ENCODE measurements around the gene ZG16. TPM values are rescaled to one million over a fixed set of nuclear protein-coding genes. Genes with fewer than 3 reads are reported as not detected.

ZG16 gene
- total RNA-seq, 4 donors from 2014 or later = not detected

DNA sequence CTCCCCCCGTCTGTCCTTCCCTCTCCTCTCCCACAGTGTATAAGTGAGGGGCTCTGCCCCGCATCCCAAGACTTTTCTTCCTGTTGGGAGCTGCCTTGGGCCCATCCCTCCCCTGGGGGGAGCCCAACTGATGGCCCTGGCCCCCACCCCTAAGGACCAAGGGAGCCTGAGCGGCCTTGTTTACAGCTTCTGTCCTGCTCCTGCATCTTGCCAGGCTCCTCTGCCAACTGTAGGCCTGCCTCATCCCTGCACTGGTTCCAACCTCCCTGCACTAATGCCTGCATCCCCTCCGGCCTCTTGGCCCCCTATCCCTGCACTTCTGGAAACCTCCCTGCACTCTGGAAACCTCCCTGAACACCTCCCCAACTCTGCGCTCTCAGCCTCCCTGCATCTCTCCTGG lies 36.5 kb downstream of the ZG16 start:
- Histone ChIP-seq H3K27ac (peak overlapping the region in 3 of 4 donors; percentile 98), H3K4me3 (peak overlapping the region in 1 of 2 donors; percentile 84), H3K36me3 (peaks cover 0 to 28% of the 10 kb centered on the region in 2 donors), H3K27me3 (no peaks in the 10 kb centered on the region), H3K9me3 (no peaks in the 10 kb centered on the region), H3K4me1 (peaks cover 6 to 87% (median 53%) of the 10 kb centered on the region in 3 donors)
- ATAC-seq = no peak
- WGBS, 2 donors (ENCODE audit: low coverage in 1 of 2) = 65 to 100% methylated on average over 1 to 3 of the region's 5 CpGs
- TF ChIP-seq, protein P1, sequence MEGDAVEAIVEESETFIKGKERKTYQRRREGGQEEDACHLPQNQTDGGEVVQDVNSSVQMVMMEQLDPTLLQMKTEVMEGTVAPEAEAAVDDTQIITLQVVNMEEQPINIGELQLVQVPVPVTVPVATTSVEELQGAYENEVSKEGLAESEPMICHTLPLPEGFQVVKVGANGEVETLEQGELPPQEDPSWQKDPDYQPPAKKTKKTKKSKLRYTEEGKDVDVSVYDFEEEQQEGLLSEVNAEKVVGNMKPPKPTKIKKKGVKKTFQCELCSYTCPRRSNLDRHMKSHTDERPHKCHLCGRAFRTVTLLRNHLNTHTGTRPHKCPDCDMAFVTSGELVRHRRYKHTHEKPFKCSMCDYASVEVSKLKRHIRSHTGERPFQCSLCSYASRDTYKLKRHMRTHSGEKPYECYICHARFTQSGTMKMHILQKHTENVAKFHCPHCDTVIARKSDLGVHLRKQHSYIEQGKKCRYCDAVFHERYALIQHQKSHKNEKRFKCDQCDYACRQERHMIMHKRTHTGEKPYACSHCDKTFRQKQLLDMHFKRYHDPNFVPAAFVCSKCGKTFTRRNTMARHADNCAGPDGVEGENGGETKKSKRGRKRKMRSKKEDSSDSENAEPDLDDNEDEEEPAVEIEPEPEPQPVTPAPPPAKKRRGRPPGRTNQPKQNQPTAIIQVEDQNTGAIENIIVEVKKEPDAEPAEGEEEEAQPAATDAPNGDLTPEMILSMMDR (IDR thresholded peaks at IDR 0.05) = no peak
- TF ChIP-seq POLR2A (IDR thresholded peaks at IDR 0.05) (no peak), POLR2AphosphoS5 (IDR thresholded peaks at IDR 0.05) (no peak)

DNA sequence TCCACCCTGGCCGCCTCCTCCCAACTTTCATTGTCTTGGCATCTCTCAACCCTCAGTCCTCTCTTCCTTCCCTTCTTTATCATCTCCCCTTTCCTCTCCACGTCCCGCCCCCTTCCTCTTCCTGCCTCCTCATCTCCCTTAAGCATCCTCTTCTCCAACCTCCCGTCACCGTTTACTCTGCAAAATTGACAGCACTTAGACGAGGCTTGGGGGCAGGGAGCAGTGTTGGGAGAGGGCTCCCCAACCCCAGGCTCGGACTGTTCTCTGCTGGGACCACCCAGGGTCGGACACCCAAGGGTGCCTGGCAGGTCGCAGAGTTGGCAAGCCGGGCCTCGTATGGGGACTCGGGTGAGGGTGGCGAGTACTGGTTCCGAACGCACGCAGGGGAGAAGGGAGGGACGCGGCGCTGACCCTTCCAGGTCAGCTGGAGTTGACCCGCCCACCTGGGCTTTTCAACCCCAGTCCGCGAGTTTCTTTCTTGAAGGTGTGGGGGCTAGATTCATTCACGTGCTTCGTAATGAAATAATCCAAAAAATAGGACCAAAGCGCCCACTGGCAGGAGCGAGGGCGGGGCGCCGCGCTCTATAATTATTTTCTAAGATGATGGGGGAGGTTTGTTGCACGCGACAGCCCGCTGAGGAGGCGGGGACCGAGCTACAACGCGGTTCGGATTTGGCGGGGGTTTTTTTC lies 37.1 kb downstream of the ZG16 start:
- Histone ChIP-seq H3K4me3 (peak overlapping the region; percentile 25 to 84), H3K36me3 (peaks cover 0 to 22% of the 10 kb centered on the region in 2 donors), H3K9me3 (no peaks in the 10 kb centered on the region), H3K27me3 (no peaks in the 10 kb centered on the region), H3K27ac (peak overlapping the region; percentile 60 to 98 (median 98)), H3K4me1 (peaks cover 6 to 87% (median 53%) of the 10 kb centered on the region in 3 donors)
- TF ChIP-seq EP300 (IDR thresholded peaks at IDR 0.05) (no peak), POLR2AphosphoS5 (IDR thresholded peaks at IDR 0.05) (no peak), POLR2A (IDR thresholded peaks at IDR 0.05) (no peak)
- TF ChIP-seq, protein P1 (IDR thresholded peaks at IDR 0.05) = no peak
- ATAC-seq = no peak
- 1 to 13% methylated on average over 5 to 16 of the region's 39 CpGs for WGBS, 2 donors (ENCODE audit: low coverage in 1 of 2)

DNA sequence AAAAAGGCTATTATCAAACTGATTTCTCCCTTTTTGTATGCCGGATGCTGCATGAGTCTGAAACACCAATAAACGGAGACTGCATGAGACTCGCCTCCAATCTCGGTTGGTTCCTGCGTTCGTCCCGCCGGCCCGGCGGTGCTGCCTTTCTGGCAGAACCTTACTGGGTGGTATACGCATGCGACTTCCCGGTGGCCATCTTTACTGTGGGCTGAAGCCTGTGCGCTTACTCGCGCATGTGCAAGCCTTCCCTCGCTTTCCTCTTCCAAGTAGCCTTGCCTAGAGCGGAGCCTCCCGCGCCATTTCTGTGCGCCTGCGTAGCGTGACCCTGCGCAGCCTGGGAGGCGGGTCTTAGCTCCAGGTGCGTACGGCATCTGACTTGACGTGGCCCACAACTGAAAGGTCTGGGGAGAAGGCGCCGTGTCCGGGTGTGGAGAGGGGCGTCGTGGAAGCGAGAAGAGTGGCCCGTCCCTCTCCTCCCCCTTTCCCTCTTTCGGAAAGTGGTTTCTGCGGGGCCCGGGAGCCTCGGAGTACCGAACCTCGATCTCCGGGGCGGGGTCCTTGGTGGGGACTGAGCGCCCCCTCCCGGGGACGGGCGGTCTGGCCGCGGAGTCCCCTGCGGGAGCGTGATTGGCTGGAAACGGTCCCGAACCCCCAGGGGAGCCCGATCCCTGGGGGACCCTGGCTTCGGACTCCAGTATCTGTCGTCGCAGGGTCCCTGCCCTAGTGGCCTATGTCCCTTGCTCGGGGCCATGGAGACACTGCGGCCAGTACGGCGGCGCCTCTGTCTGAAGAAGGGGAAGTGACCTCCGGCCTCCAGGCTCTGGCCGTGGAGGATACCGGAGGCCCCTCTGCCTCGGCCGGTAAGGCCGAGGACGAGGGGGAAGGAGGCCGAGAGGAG lies 38.0 kb downstream of the ZG16 start, which contains the start of gene PAGR1:
Gene PAGR1 (plus strand): TSS at position 360 of the 901 bp plus-strand sequence. CDS start 374 bp downstream, at position 734.
- Histone ChIP-seq H3K27ac (peak within 1 kb of the TSS; percentile 84 to 98 (median 98)), H3K36me3 (peaks cover 0 to 20% of the 10 kb centered on the region in 2 donors), H3K9me3 (no peaks in the 10 kb centered on the region), H3K27me3 (no peaks in the 10 kb centered on the region), H3K4me3 (peak within 1 kb of the TSS; percentile 58 to 84), H3K4me1 (peaks cover 2 to 85% (median 45%) of the 10 kb centered on the region in 3 donors)
- TF ChIP-seq EP300 (IDR thresholded peaks at IDR 0.05) = no peak
- peak; percentile 32 to 49 for TF ChIP-seq POLR2A (IDR thresholded peaks at IDR 0.05)
- TF ChIP-seq, protein P1 (IDR thresholded peaks at IDR 0.05) = peak in 3 of 4 experiments; percentile 84 to 98 (median 91)
- TF ChIP-seq POLR2AphosphoS5 (IDR thresholded peaks at IDR 0.05) = peak; percentile 65
- peak; percentile 85 for ATAC-seq
- 0 to 1% methylated on average over 10 to 23 of the region's 70 CpGs for WGBS, 2 donors (ENCODE audit: low coverage in 1 of 2)

DNA sequence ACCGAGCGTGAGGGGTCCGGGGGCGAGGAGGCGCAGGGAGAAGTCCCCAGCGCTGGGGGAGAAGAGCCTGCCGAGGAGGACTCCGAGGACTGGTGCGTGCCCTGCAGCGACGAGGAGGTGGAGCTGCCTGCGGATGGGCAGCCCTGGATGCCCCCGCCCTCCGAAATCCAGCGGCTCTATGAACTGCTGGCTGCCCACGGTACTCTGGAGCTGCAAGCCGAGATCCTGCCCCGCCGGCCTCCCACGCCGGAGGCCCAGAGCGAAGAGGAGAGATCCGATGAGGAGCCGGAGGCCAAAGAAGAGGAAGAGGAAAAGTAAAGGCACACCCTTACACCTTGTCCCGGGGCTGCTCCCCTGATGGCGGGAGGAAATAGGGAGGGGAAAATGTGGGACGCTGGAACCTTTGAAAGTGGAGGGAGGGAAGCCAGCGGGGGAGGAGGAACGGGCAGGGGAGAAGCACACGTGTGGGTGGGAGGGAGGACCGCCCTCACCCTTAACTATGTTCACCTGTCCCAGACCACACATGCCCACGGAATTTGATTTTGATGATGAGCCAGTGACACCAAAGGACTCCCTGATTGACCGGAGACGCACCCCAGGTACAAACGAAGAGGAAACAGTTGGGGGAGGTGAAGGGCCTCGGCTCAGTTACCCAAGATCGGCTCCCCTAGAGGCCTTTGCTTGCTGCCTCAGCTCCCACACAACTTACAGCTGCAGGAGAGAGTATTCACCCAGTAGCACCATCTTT lies 38.8 kb downstream of the ZG16 start:
- peak; percentile 39 for TF ChIP-seq POLR2AphosphoS5 (IDR thresholded peaks at IDR 0.05)
- TF ChIP-seq POLR2A (IDR thresholded peaks at IDR 0.05) = peak; percentile 2 to 49
- TF ChIP-seq EP300 (IDR thresholded peaks at IDR 0.05) = no peak
- peak overlapping the region; percentile 84 to 98 (median 98) for H3K27ac ChIP-seq
- WGBS, 2 donors (ENCODE audit: low coverage in 1 of 2) = 6 to 9% methylated on average over 3 to 14 of the region's 37 CpGs
- no peaks in the 10 kb centered on the region for H3K27me3 ChIP-seq
- peak; percentile 44 for ATAC-seq
- H3K9me3 ChIP-seq = no peaks in the 10 kb centered on the region
- H3K4me1 ChIP-seq = peaks cover 2 to 86% (median 51%) of the 10 kb centered on the region in 3 donors
- peaks cover 0 to 20% of the 10 kb centered on the region in 2 donors for H3K36me3 ChIP-seq
- peak overlapping the region; percentile 58 to 84 for H3K4me3 ChIP-seq
